HG02973 (cell line): ENCODE data around the gene DKK2.
"Not testable (repeated sequence)": the region's sequence is repeated elsewhere in the genome, so short reads cannot be mapped to it uniquely, and the experiment has no call there.

Experiments
- ATAC-seq: cut with Tn5 transposase; IDR thresholded peaks from one replicate; pipeline ENCODE4 v1.9.1; 2021; ENCODE audit warnings: moderate library complexity; ENCODE audit not compliant: unreplicated experiment

Gene DKK2

DNA sequence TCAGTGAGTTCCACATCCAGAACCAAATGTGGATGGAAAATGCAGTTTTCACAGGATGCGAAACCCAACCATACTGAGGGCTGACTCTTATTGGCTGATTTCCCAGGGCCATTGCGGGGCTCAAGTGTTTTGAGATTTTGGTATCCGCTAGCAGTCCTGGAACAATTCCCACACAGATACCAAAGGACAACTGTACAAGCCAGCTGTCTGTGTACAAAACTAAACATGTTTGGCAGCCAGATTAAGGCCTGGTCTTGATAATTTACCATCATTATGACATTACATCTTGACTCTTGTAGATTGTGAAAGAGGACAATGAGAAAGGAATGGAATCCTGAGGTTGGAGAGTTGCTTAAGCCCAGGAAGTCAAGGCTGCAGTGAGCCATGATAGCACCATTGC is 121.9 kb downstream of the DKK2 start:
- no peak for ATAC-seq

DNA sequence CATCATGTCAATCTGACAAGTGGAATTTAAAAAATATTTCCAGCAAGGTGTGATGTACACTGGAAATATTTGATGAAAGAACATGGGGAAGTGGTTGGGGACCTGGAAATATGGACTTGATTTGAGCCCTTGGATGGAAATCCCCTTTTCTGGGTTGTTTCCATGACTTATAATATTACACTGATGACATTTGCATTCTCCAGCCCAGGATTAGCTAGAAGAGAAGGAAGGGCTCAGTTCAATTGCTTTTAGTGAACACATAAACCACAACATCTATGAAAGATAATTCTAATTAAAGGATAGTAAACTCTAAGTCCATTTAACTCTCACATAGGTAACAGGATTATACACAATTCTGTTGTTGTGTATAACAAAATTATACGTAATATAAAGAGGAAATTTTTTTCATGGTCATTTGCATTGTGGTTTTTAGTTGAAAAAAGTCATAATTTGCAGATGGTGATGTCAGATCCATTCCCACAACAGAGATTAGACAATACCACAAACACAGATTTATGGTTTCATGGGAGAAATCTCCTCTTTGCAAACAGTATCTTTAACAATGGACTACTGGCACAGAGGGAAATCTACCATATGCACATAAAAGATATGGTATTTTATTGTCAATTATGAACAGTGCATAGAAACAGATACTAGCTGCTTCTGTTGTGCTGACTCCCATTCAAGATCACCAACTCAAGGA is 126.5 kb downstream of the DKK2 start:
- no peak for ATAC-seq

DNA sequence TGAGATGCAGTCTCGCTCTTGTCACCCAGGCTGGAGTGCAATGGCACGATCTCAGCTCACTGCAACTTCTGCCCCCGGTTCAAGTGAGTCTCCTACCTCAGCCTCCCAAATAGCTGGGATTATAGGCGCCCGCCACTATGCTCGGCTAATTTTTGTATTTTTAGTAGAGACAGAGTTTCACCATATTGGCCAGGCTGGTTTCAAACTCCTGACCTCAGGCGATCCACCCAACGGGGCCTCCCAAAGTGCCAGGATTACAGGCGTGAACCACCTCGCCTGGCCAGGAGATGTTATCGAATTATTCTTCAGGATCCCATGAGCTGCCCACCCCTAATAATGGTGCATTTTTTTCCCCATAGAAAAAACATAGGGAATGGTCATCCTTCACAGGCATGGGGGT is 128.1 kb downstream of the DKK2 start:
- not testable (repeated sequence) for ATAC-seq

DNA sequence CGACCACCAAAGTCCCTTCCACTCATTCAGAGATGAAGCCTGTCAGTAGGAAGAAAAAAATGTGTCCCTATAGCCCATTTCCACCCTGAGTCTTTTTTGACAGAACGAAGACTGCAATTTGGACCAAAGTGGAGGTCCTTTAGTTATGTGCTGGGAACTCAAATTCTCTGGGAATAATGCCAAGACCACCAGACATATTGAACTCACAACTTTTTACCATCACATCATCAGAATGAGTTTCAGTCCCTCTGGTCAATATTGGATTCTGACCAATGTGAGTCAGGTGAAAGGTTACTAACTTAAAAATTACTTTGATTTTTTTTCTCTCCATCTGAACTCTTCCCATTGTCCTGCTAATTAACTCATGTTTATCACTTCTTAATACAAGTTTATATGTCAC is 128.9 kb downstream of the DKK2 start:
- ATAC-seq, result no peak

DNA sequence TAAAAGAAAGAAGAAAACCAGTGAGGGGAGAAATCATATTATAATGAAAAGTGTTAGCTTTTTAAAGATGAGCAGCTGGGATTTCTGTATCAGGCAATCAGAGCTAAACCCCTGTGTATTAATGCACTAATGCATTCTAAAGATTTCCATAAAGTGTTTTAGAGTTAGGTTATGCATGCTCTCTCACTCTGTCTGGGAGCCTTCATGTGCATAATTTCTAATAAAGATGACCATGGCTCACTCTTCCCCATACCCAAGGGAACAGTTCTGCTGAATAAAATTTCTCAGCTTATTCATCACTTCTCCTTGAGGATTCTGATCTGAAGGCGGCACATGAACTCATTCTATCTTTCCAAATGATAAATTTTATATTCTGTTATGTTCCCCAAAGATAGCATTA is 129.4 kb downstream of the DKK2 start:
- ATAC-seq, result no peak

DNA sequence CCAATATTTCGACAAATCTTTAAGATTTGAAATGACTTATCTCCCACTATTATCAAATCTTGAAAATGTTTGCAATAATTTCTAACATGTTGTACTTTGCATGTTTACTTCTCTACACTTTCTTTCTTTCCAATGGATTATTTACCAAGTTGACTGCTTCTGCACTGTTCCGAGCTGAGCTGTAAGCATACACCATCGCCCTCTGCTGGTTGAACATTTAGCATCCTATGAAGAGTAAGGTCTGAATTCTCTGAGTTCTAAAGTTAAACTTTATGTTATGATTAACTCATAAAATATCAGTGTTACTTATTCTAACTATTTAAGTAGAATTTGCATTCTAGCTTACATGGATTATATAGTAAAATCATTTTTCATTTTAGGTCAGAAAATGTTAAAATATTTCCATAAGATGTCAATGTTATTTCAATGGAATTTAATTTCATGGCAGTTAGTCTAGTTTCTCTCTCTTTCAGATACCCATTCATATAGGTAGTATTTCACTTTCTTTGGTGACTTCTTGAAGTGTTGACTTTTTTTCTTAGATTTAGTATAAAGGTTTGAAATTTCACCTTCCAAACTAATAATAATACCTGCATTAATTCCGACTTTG is 137.4 kb downstream of the DKK2 start:
- peak; percentile 91 for ATAC-seq

DNA sequence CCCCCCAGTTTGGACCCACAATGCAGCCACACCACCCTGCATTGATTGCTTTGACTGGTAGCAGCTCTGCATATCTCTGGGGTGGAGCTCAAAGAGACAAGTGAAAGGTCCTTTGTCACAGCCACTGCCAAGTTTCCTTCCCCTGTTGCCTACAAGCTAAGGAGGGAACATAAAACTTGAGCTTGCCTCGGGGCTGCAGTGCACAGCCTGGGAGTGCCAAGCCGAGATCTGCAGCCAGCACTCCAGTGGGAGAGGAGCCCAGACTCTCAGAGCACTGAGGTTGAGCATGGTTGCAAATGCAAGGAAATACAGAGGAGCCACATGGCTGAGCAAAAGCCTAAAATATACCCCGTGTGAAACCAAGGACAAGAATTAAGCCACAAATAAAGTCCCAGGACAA is 142.2 kb downstream of the DKK2 start:
- no peak for ATAC-seq

DNA sequence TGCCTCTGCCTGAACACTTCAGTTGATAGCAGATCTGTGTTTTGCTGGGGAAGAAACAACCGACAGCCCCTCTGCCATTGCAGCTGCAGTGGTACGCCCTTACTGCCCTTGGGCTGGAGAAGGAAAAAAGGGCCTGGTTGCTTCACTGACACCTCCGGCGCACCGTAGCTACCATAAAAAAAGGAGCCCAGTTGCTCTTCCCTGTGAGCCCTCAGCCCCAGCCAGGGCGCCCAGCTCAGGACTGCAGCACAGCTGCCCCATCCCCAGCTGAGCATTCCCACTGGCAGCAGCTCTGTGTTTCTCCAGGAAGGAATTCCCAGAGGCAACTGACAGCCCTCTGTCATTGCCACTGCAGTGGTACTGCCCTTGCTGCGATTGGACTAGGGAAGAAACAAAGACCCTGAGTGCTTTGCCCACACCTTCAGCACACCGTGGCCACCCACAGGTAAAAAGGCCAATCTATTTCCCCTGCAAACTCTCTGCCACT is 142.7 kb downstream of the DKK2 start:
- ATAC-seq, result no peak

DNA sequence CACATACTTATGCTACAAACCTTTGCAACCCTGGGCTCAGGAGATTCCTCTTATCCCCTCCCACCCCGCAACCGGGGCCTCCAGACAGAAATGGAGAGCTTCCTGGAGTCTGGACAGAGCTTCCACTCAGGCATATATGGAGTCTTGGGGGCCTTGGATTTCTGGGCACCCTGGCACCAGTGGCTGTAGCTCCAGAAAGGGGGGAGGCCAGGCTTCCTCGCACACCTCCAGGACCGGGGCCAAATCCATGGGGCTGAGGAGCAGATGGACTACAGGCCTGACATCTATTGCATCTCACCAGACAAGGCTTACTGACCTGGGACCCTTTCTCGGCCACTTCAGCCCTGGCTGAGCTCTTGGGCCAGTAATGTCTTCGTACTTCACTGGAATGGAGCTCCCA is 143.3 kb downstream of the DKK2 start:
- ATAC-seq, result no peak

DNA sequence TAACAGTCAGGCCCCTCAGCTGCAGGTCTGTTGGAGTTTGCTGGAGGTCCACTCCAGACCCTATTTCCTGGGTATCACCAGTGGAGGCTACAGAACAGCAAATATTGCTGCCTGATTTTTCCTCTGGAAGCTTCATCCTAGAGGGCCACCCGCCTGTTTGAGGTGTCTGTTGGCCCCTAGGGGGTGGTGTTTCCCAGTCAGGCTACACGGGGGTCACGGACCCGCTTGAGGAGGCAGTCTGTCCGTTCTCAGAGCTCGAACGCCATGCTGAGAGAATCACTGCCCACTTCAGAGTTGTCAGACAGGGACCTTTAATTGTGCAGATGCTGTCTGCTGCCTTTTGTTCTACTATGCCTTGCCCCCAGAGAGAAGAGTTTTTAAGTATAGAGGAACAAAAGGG is 160.8 kb downstream of the DKK2 start:
- no peak for ATAC-seq
